ENCODE data around the gene SLC6A16.

DNA sequence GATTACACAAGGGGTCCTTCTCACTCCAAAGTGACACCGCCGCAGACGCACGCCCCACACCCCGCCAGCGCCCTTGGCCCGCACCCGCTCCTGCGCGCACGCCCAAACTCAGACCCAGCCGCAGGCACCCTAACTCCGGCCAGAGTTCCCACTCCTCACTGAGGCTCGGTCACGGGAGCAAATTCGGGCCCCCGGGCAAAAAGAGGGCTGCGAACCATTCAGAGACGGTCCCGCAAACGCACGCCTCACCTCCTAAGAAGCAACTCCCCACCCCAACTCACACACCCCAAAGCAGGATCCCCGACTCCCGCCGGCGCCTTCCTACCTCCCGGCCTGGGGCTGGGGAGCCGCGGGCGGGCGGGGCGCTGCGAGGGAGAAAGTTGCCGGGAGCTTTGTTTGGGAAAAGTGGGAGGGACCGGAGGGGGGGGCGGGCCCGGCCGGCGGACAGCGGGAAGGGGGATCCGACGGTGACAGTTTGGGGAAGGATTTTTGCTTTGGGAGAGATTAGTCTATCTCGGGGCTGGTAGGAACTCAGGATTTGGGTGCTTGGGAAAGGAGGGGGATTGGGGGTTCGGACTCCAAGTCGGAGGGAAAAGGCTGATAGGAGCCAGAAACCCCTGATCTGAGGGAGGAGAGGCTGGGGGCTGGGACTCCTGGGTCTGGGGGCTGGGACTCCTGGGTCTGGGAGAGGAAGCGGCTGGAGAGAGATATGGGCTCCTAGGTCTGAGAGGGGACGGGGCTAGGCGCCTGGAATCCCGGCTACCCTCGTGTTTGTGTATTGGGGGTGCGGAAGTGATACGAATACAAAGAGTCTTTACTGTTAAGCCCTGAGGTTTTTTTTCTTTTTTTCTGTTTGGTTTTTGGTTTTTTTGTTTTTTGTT, 37.3 kb upstream of the SLC6A16 start, which contains the start of gene TEAD2:
- no peak for TF ChIP-seq EP300 (IDR thresholded peaks at IDR 0.05)
- TF ChIP-seq, protein P1, sequence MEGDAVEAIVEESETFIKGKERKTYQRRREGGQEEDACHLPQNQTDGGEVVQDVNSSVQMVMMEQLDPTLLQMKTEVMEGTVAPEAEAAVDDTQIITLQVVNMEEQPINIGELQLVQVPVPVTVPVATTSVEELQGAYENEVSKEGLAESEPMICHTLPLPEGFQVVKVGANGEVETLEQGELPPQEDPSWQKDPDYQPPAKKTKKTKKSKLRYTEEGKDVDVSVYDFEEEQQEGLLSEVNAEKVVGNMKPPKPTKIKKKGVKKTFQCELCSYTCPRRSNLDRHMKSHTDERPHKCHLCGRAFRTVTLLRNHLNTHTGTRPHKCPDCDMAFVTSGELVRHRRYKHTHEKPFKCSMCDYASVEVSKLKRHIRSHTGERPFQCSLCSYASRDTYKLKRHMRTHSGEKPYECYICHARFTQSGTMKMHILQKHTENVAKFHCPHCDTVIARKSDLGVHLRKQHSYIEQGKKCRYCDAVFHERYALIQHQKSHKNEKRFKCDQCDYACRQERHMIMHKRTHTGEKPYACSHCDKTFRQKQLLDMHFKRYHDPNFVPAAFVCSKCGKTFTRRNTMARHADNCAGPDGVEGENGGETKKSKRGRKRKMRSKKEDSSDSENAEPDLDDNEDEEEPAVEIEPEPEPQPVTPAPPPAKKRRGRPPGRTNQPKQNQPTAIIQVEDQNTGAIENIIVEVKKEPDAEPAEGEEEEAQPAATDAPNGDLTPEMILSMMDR (IDR thresholded peaks at IDR 0.05) = no peak
